Adipocyte (in vitro differentiated cells): ENCODE results near the gene RNF150.
A peak's percentile ranks its signal among the peaks of the same experiment; 100 is the strongest.

Experiments
- DNase-seq: peaks from one replicate; pipeline ENCODE4 v3.0.0-alpha.2; 2015; ENCODE audit warnings: low read depth
- H3K27me3 ChIP-seq: replicated peaks from 2 replicates; pipeline ENCODE4 v1.7.0; 2013; ENCODE audit warnings: mild to moderate bottlenecking, low read length, moderate library complexity; ENCODE audit not compliant: control insufficient read depth, insufficient read depth
- H3K36me3 ChIP-seq: 2 replicates; pipeline ENCODE4 v1.7.0; 2013; ENCODE audit warnings: low read length, mild to moderate bottlenecking, moderate library complexity; ENCODE audit not compliant: control insufficient read depth, insufficient read depth, severe bottlenecking
- H3K4me1 ChIP-seq: 2 replicates; pipeline ENCODE4 v1.7.0; 2013; ENCODE audit warnings: mild to moderate bottlenecking, low read length, moderate library complexity; ENCODE audit not compliant: control insufficient read depth, insufficient read depth
- H3K4me3 ChIP-seq: 2 replicates; pipeline ENCODE4 v1.7.0; 2013; ENCODE audit warnings: mild to moderate bottlenecking, low read length, moderate library complexity
- H3K9ac ChIP-seq: 2 replicates; pipeline ENCODE4 v1.7.0; 2013; ENCODE audit warnings: mild to moderate bottlenecking, low read length, moderate library complexity
- H3K9me3 ChIP-seq: 2 replicates; pipeline ENCODE4 v1.7.0; 2013; ENCODE audit warnings: mild to moderate bottlenecking, low read length, moderate library complexity; ENCODE audit not compliant: control insufficient read depth

RNF150 gene

GRCh38 chr4:141021397-141022110 is 111.7 kb downstream of the RNF150 start:
- Histone ChIP-seq H3K9me3 (no peaks in the 10 kb centered on the region), H3K4me1 (peaks cover 9% of the 10 kb centered on the region), H3K4me3 (no peak overlapping the region), H3K27me3 (no peaks in the 10 kb centered on the region), H3K36me3 (no peaks in the 10 kb centered on the region), H3K9ac (no peak overlapping the region)
- DNase-seq: peak; percentile 72

DNA sequence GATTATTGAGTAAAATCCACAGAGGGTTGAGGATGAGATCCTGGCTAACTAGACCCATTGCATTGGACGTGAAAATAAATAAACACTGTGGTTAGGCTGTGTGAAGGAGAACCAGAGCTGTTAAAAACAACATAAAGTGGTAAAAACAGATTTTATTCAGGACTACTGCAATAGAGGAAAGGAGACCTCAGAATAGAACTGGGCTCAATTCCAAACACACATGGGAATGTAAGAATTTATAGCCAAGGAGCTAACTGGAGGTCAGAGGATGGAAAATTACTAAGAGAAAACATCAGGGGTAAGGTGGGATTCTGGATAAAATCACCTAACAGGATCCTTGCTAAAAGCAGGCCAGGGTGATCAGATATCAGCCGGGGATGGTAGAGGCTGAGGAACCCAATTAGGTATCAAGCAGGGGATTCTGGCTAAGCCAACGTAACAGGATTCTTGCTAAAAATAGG is 112.4 kb downstream of the RNF150 start:
- Histone ChIP-seq H3K9me3 (no peaks in the 10 kb centered on the region), H3K4me1 (peaks cover 9% of the 10 kb centered on the region), H3K36me3 (no peaks in the 10 kb centered on the region), H3K27me3 (no peaks in the 10 kb centered on the region), H3K4me3 (no peak overlapping the region), H3K9ac (no peak overlapping the region)
- DNase-seq: peak; percentile 72

GRCh38 chr4:141019768-141020167 is 113.5 kb downstream of the RNF150 start:
- no peak for DNase-seq
- Histone ChIP-seq H3K9ac (no peak overlapping the region), H3K4me1 (peaks cover 9% of the 10 kb centered on the region), H3K36me3 (no peaks in the 10 kb centered on the region), H3K4me3 (no peak overlapping the region), H3K9me3 (no peaks in the 10 kb centered on the region), H3K27me3 (no peaks in the 10 kb centered on the region)

GRCh38 chr4:141016117-141016798 is 117.0 kb downstream of the RNF150 start:
- no peak overlapping the region for H3K4me3 ChIP-seq

DNA sequence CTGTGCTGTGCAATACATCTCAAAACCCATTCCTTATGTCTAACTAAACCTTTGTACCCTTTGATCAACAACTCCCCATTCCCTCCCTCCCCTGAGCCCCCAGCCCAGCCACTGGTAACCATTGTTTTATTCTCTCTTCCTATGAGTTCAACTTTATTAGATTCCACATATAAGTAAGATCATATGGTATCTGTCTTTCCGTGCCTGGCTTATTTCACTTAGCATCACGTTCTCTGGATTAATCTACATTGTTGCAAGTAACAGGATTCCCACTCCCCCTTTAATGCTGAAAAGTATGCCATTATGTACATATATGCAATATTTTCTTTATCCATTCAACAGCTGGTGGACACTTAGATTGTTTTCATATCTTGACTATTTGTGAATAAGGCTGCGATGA is 119.4 kb downstream of the RNF150 start:
- Histone ChIP-seq H3K9ac (no peak overlapping the region), H3K4me1 (no peaks in the 10 kb centered on the region), H3K27me3 (no peaks in the 10 kb centered on the region), H3K9me3 (no peaks in the 10 kb centered on the region), H3K36me3 (no peaks in the 10 kb centered on the region), H3K4me3 (no peak overlapping the region)
- DNase-seq: no peak

More at GRCh38 chr4:141016117-141016798, 117.0 kb downstream of the RNF150 start:
- Histone ChIP-seq H3K9ac (no peak overlapping the region), H3K36me3 (no peaks in the 10 kb centered on the region), H3K4me1 (peaks cover 9% of the 10 kb centered on the region), H3K27me3 (no peaks in the 10 kb centered on the region), H3K9me3 (no peaks in the 10 kb centered on the region)
- DNase-seq: no peak

DNA sequence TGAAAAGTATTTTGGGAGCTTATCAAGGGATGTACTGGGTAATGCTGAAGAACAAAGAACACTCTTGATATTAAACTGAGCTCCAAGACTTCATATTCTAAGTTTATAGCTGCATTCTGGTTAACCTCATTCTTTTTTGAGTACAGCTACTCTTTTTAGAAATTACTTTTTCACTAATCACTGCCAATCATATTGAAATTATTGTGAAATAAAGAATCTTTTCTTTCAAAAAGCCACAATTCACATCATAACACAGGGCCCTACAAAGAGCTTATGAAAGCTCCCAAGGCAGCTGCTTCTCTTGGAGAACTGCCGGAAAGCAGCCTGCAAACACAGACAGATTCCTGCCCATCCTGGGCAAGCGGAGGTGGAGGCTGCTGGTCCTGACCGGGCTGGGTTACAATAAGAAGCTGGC is 121.4 kb downstream of the RNF150 start:
- Histone ChIP-seq H3K27me3 (no peaks in the 10 kb centered on the region), H3K4me1 (no peaks in the 10 kb centered on the region), H3K9me3 (no peaks in the 10 kb centered on the region), H3K36me3 (no peaks in the 10 kb centered on the region), H3K4me3 (no peak overlapping the region), H3K9ac (no peak overlapping the region)
- no peak for DNase-seq

GRCh38 chr4:141009931-141010330 is 123.3 kb downstream of the RNF150 start:
- Histone ChIP-seq H3K9ac (no peak overlapping the region), H3K27me3 (no peaks in the 10 kb centered on the region), H3K9me3 (no peaks in the 10 kb centered on the region), H3K4me1 (peaks cover 6% of the 10 kb centered on the region), H3K36me3 (no peaks in the 10 kb centered on the region), H3K4me3 (no peak overlapping the region)
- DNase-seq: no peak

DNA sequence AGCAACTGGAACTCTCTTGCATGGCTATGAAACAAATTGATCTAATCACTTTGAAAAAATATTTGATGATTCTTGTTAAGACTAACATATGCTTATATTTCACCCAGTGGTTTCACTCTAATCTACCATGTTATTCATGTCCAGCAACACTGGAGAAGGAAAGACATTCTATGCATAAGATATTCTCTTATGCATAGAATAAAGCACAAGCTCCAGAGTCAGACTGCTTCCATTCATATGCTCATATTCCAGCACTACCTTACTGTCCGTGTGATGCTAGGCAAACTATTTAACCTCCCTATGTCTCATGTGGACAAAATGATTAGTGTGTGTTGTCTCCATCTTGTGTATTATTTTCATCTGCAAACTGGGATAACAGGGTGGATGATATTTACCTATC is 124.1 kb downstream of the RNF150 start:
- no peak for DNase-seq
- Histone ChIP-seq H3K4me1 (peaks cover 6% of the 10 kb centered on the region), H3K27me3 (no peaks in the 10 kb centered on the region), H3K4me3 (no peak overlapping the region), H3K36me3 (no peaks in the 10 kb centered on the region), H3K9ac (no peak overlapping the region), H3K9me3 (no peaks in the 10 kb centered on the region)

DNA sequence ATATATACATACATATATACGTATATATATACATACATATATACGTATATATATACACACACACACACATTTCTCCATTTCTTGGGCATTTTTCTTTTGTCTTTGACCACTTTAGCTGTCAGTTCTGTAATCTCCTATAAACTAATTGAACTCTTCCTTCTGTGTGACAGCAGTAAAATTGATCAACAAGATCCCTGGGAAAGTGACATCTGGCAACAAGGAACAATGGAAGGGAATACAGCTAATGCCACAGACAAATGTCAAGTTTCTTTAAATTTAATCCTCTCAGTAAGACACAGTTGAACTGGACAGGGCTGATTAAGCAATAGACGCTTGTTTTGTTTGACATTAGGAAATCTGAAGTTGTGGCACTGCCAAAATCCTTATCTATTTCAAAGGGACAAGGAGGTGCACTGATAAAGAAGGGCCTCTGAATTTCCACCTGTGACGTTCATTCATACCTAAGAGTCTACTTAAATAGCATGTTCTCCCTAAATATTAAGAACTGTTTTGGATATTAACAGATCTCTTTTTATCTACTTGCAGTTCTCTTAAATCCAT is 126.9 kb downstream of the RNF150 start:
- Histone ChIP-seq H3K36me3 (no peaks in the 10 kb centered on the region), H3K4me3 (no peak overlapping the region), H3K27me3 (no peaks in the 10 kb centered on the region), H3K9me3 (no peaks in the 10 kb centered on the region), H3K9ac (no peak overlapping the region), H3K4me1 (peaks cover 21% of the 10 kb centered on the region)
- DNase-seq: no peak

GRCh38 chr4:141004823-141005222 is 128.4 kb downstream of the RNF150 start:
- peaks cover 21% of the 10 kb centered on the region for H3K4me1 ChIP-seq
- no peak overlapping the region for H3K4me3 ChIP-seq
- H3K36me3 ChIP-seq: no peaks in the 10 kb centered on the region
- no peaks in the 10 kb centered on the region for H3K27me3 ChIP-seq
- no peak overlapping the region for H3K9ac ChIP-seq
- DNase-seq: no peak
- H3K9me3 ChIP-seq: no peaks in the 10 kb centered on the region

DNA sequence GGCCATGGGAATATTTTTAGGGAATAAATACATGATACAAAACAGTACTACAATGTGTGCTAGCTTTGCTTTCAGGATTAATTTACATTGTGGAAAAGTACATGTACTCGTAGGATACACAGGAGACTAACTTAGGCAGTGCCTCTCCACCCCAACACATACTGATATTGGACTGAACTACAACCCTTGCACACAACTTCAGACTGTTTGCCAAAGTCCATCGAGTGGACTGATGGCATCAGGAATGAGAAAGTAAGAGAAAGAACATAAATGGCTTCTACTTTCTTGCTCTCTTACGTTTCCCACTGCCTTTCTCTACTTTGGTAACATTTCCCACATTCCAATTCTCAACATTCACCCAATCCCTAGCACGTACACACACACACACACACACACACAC is 130.1 kb downstream of the RNF150 start:
- Histone ChIP-seq H3K4me1 (peaks cover 21% of the 10 kb centered on the region), H3K9ac (no peak overlapping the region), H3K9me3 (no peaks in the 10 kb centered on the region), H3K36me3 (no peaks in the 10 kb centered on the region), H3K4me3 (no peak overlapping the region), H3K27me3 (no peaks in the 10 kb centered on the region)
- DNase-seq: no peak
